T-helper 9 cell (primary cell): ENCODE measurements around the gene PRCC.

Experiments used
- DNase-seq: peaks from one replicate; pipeline ENCODE4 v3.0.0-alpha.2; 2020

The PRCC gene

DNA sequence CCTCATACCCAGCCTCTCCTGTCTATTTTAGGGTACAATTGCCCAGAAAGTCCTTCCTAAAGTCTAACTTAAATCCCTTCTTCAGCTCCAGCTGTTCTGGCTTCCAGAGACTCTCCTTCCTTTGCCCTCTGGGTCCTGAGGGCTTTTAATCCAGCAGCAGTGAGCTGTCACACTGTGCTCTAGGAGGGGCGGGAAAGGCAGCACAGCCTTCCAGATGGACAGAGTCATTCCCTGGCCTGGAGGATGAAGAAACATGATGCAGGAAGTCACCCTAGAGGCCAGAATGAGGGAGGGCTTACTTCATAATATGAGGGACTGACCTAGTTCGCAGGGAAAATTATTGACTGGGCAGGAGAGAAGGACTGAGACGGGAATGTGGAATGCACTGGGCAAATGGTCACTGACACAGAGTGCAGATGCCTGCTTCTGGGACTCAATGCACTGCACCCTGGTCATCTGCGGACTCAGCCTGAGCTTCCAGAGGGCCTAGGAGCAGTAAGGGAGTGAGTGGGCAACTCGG lies 48.0 kb downstream of the PRCC start:
- DNase-seq: no peak

GRCh38 chr1:156815961-156816422 lies 48.7 kb downstream of the PRCC start:
- DNase-seq: no peak

- DNase-seq: peak; percentile 92
Measured at GRCh38 chr1:156816561-156817328, 49.4 kb downstream of the PRCC start, which contains the start of gene SH2D2A. SH2D2A (minus strand) TSS chr1:156816848; CDS start chr1:156816708, 140 bp downstream.

DNA sequence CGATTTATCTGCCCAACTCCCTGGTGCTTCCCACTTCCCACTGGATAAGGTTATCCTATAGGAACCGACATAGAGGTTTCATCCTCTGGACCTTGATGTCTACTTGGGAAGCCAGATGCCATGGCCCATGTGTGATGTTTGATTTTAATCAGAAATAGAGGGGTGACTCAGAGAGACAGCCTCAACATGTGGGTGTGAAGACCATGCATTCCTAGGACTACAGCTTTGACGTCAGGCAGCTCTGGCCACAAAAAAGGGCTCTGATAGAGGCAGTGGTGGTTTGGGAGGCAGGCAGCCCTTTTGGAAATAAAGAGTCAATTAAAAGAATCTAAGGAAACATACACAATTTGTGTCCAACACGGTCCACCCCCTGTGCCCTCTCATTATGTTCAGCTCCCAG lies 54.5 kb downstream of the PRCC start:
- no peak for DNase-seq

DNA sequence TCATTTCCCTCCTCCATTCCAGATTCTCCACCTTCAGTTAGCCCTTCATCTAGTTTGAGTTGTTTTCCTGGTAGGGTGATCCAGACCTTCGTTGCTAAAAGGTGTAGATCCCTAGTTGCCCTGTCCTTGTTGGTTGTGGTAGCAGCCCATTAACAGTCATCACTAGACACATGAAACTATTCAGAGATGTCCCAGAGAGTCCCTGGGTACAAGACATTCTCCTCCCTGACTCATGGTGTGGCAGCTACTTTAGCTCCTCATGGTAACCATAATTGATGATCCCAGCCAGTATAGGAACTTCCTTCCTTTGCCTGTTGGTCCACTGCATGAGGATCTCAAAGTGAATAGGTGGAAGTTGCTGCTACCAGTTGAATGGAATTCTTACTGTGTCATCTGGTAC lies 55.3 kb downstream of the PRCC start:
- DNase-seq: no peak

DNA sequence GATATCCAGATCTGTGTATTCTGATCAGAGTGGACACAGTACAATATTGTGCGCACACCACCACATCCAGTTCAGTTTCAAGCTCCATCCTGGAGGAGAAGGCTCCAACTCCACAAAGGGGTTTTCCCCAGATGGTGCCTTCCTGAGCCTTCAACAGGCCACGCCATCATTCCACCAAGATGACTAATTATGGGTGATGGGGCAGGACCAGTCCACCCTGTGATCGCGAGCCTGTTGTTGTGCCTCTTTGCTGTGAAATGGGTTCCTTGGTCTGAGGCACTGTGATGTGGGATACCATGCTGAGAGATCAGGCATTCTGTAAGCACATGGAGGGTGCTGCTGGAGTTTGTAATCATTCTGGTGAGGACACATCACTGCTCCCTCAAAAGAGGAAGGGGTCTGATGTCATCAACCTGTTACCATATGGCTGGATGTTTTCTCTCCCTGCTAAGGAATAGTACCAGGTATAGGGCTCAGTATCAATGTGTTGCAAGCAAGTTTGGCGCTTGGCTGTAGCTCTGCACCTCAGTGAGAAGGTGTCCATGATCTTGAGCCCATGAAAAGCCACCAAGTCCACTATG lies 56.0 kb downstream of the PRCC start:
- no peak for DNase-seq

DNA sequence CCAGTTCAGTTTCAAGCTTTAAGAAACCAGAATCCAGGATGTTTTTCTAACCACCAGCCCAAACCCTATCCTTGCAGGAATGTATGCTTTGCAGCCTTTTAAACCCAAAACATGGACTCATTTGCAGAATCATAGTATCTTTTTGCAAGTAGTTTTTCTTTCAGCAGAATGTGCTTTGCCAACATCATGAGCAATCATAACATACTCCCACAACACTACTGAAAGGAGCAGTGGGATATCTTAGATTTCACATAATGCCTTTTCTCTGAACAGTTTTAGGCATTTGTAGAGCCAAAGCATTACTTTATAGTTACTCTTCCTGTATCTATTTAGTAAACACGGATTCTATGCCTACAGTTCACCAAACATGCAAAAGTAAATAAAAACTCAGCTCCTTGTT lies 59.3 kb downstream of the PRCC start:
- no peak for DNase-seq

GRCh38 chr1:156828400-156829124 lies 61.2 kb downstream of the PRCC start:
- no peak for DNase-seq

- no peak for DNase-seq
Measured at GRCh38 chr1:156832434-156832833, 65.1 kb downstream of the PRCC start.

GRCh38 chr1:156833603-156834002 lies 66.3 kb downstream of the PRCC start:
- no peak for DNase-seq

GRCh38 chr1:156834322-156834721 lies 67.0 kb downstream of the PRCC start:
- DNase-seq: no peak

DNA sequence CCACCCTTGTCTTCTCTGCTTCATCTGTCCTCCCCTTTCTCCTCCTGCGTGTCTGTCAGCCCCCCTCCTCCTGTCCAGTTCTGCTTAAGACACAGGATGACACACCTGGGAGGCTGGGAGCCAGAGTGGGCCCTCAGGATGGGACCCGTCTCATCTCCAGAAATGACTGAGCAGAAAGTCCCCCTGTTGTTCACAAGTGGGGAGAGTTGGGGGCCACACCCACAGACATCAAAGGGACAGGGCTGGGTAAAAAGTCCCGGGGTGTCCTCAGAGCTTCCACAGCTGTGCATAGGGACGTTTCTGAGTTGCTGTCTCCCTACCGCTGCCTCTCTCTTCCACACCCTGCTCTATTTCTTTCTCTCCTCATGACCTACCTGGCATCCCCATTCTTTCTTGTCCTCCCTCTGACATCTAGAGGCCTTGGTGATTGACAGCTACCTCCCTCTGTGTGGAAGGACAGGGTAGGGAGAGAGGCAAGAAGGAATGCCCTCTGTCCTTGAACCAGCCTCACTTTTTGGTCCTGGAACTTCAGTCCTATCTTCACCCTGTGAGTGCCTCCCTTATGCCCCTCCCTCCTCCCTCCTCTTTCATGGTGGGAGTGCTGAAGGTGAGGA lies 68.8 kb downstream of the PRCC start:
- no peak for DNase-seq

- no peak for DNase-seq
Measured at GRCh38 chr1:156836892-156837291, 69.6 kb downstream of the PRCC start.

- DNase-seq: peak; percentile 41
Measured at GRCh38 chr1:156838972-156839371, 71.6 kb downstream of the PRCC start.

- DNase-seq: no peak
Measured at GRCh38 chr1:156839426-156840109, 72.2 kb downstream of the PRCC start.

DNA sequence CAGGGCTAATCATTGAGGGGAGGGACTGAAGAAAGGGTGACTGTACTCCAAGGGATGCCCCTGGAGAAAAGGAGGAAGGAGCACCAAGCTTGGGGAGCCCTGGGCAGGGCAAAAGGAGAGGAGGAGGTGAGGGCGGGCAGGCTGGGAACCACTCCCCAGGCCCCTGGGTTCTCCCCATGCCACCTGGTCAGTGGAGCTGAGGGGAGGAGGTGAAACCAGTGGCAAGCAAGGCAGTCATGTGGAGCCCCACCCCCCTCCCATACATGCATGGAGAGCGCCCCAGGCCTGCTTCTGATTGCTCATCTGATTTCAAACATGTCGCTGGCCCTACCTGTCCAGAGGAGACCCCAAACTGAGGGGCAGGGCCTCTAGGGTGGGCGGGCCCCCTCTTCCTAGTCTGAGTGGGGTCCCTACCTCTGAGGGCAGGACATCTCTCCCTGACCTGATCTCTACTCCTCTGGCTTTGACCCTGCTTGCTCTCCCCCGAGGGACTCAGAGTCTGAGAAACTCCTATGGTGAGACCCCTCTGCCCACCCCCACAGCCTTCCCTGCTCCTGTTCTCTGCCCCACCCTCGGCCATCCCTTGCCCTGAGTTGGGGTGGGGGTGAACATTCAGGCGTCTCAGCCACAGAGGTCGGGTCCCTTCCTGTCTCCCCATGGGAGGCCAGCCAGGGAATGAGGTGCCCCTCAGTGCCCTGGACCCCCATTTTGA lies 73.0 kb downstream of the PRCC start:
- no peak for DNase-seq

DNA sequence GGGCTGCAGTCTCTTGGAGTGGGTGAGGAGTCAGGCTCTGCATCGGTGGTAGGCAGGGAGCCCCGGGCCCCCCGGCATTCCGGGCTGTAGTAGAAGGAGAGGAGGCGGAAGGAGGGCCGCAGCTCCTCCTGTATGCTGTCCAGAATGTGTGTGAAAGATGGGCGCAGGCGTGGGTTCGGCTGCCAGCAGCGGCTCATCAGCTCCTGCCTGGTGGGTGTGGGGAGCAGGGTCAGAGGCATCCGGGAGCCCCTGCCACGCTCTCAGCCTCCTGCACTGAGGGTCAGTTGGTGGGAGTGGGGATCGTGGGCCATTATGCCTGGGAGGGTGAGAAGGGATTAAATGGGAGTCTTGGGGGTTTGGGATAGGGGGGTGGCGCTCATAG lies 73.6 kb downstream of the PRCC start:
- no peak for DNase-seq

GRCh38 chr1:156841295-156841855 lies 74.0 kb downstream of the PRCC start:
- DNase-seq: no peak

- no peak for DNase-seq
Measured at GRCh38 chr1:156842618-156843300, 75.4 kb downstream of the PRCC start.

DNA sequence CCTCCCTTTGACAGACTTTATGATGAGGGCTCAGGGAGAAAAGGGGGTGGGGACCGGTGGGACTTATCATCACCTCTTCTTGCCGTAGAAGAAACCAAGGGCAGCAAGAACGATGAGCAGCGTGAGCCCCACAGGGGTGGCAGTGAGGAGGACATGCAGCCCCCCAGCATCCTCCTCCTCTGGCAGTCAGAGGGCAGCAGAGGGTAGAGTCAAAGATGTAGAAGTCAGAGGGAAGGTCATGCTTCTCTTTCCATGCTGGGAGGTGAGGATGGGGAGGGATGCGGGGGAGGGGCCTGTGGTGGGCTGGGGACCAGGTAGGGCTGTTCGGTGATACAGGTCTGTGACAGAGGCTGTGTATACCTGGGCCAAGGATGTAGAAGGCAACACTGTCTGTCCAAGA lies 76.8 kb downstream of the PRCC start:
- DNase-seq: no peak

DNA sequence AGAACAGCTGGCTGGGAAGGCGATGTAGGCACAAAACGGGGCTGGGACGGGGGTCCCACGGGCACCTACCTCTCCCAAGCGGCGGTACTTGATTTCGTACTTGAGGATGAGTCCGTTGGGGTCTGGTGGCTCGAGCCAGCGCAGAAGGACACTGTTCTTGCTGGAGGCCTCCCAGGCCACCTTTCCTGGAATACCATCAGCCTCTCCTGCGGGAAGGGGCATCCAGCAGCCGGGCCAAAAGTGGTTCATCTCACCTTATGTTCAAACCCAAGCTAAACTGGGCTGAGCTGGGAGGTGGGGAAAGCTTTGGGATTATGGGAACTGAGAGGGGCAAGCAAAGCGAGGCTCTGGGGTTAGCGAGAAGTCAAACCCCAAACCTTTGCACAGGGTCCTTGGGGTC lies 77.3 kb downstream of the PRCC start:
- DNase-seq: no peak
